Bronchial epithelial cell (primary cell): ENCODE data around the gene SWAP70. TPM values are rescaled to one million over a fixed set of nuclear protein-coding genes. Genes with fewer than 3 reads are reported as not detected.

ENCODE experiments used
- DNase-seq: peaks from one replicate; pipeline ENCODE4 v3.0.0-alpha.2; 2010; ENCODE audit warnings: low read depth
- FAIRE-seq: peaks from 2 replicates; lab custom pipeline; 2011; peaks lifted over from hg19 to GRCh38; lab: Jason Lieb, UNC
- H3K27me3 ChIP-seq: 2 replicates; pipeline ENCODE4 v1.5.1; 2011; ENCODE audit warnings: low read length; ENCODE audit not compliant: control insufficient read depth, insufficient read depth
- H3K36me3 ChIP-seq: 2 replicates; pipeline ENCODE4 v1.5.1; 2011; ENCODE audit warnings: low read length; ENCODE audit not compliant: control insufficient read depth, insufficient read depth
- H3K4me3 ChIP-seq: 2 replicates; pipeline ENCODE4 v1.5.1; 2011; ENCODE audit warnings: mild to moderate bottlenecking, low read depth, low read length, control low read depth
- total RNA-seq: library from RNA; depleted of rRNA; stranded (reverse); fragments of >200 nt; gene quantifications from 2 replicates; pipeline ENCODE4 v1.2.1, GENCODE V29; 2014
- TF ChIP-seq, protein P1 (sequence below): IDR thresholded peaks from 2 replicates; pipeline ENCODE4 v1.5.1; 2011; ENCODE audit warnings: mild to moderate bottlenecking, moderate library complexity, low read length, control low read depth, inconsistent platforms; ENCODE audit not compliant: insufficient read depth, severe bottlenecking

SWAP70 gene
- total RNA-seq, 1 donor from 2014 or later: 26.3 TPM

DNA sequence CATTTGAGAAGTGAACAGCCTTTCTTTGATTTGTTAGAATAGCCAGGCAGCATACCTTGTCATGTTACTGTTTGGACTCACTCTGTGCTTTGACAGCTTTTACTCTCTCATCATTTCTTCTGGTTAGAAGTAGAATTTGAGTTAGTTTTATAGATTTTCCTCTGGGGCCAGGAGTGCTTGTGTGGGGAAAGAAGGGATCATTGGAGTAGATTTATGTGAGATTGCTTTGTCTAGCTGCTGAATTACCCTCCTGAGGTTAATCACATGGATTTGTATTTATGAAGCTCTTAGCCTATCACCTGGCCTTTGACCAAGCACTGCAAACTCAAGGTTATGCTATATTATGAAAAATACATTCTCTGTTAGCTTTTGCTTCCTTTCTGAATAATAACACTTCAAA is 54.3 kb downstream of the SWAP70 start:
- Histone ChIP-seq H3K4me3 (no peak overlapping the region), H3K36me3 (peaks cover 3% of the 10 kb centered on the region), H3K27me3 (no peaks in the 10 kb centered on the region)
- FAIRE-seq (no peak), DNase-seq (no peak)
- TF ChIP-seq, protein P1, sequence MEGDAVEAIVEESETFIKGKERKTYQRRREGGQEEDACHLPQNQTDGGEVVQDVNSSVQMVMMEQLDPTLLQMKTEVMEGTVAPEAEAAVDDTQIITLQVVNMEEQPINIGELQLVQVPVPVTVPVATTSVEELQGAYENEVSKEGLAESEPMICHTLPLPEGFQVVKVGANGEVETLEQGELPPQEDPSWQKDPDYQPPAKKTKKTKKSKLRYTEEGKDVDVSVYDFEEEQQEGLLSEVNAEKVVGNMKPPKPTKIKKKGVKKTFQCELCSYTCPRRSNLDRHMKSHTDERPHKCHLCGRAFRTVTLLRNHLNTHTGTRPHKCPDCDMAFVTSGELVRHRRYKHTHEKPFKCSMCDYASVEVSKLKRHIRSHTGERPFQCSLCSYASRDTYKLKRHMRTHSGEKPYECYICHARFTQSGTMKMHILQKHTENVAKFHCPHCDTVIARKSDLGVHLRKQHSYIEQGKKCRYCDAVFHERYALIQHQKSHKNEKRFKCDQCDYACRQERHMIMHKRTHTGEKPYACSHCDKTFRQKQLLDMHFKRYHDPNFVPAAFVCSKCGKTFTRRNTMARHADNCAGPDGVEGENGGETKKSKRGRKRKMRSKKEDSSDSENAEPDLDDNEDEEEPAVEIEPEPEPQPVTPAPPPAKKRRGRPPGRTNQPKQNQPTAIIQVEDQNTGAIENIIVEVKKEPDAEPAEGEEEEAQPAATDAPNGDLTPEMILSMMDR: no peak

DNA sequence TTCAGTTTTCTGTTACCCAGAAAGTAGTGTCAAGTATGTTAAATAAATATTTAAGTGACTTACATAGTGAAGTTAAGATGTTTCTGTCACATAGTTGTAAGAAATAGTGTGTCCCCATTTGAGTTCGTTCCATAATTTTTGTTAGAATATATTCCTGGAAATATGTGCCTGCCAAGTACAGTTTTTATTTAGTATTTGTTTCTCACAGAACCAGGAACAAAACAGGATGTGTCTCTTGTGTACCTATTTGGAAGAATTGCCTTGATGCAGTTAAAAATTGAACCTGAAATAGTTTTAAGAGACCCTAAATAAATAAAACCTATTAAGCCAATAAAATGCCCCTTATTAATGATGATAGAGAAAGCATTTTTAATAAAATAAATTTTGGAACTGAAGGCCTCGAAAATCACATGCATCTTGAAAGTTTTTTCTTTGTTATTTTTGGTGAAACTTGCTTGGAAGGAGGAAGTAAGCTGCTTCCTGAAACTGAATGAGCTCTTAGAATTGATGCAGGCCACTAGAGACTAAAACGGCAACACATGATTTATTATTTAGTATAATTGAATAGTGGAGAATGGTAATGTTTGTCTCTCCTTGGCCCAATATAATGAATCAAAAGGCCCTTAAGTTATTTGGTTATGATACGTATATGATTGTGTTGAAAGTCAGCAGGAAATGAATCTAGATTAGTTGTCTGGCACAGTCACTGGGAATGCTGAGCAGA is 55.9 kb downstream of the SWAP70 start:
- FAIRE-seq: no peak

DNA sequence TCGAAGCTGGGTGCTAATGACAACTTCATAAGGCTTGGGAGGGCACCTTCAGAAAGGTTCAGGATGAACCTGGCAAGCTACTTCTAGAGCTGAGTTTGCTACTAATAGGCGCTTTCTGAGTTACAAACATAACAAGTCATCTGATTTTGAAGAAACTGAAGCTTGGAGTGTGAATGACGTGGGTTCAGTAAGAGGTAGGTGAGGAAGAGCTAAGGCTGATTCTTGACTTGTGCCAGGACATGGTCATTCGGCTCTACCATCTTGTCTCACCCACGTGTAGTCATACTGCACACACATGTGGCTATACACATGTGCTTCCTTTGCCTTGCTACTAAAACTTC is 56.4 kb downstream of the SWAP70 start:
- TF ChIP-seq, protein P1: no peak
- H3K4me3 ChIP-seq: no peak overlapping the region
- no peak for DNase-seq
- H3K27me3 ChIP-seq: no peaks in the 10 kb centered on the region
- H3K36me3 ChIP-seq: peaks cover 3% of the 10 kb centered on the region
- peak; percentile 13 for FAIRE-seq

More for the DNA sequence above, 55.9 kb downstream of the SWAP70 start:
- Histone ChIP-seq H3K27me3 (no peaks in the 10 kb centered on the region), H3K4me3 (no peak overlapping the region), H3K36me3 (peaks cover 3% of the 10 kb centered on the region)
- TF ChIP-seq, protein P1: no peak
- peak; percentile 58 for DNase-seq

DNA sequence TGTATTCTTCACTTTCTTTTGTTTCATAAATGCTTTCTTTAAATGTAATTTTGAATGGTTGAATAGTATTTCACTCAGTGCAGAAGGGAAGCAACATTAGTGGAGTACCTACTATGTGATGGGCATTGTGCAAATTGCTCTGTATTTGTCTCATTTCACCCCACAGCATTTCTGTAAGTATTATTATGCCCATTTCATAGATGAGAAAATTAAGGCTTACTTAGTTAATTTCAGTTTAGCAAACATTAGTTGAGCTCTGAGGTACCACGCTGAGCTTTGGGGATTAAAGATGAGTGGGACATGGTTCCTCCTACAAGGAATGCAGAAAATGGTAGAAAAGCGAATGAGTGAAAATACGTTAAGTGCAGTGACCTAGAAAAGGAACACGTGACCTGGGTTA is 58.1 kb downstream of the SWAP70 start:
- Histone ChIP-seq H3K36me3 (no peaks in the 10 kb centered on the region), H3K4me3 (no peak overlapping the region), H3K27me3 (no peaks in the 10 kb centered on the region)
- FAIRE-seq (no peak), DNase-seq (no peak)
- TF ChIP-seq, protein P1: no peak

DNA sequence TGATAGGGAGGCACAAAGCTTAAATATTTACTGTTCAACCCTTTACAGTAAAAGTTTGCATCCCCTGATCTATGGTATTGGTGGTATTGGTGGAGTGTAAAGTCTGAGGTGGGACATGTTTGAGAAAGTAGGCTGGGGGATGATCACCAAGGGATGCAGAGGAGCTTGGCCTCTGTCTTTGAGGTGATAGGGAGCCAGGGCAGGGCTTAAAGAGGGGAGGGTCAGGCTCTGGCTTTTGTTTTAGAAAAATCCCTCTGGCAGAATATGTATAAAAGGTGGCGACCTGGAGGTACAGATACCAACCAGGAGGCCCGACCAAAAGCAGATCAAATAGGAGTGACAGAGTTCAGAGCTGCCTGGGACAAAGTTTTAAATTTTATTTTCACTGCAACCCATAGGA is 59.0 kb downstream of the SWAP70 start:
- FAIRE-seq (no peak), DNase-seq (no peak)
- Histone ChIP-seq H3K4me3 (no peak overlapping the region), H3K36me3 (peaks cover 1% of the 10 kb centered on the region), H3K27me3 (no peaks in the 10 kb centered on the region)
- TF ChIP-seq, protein P1: no peak

DNA sequence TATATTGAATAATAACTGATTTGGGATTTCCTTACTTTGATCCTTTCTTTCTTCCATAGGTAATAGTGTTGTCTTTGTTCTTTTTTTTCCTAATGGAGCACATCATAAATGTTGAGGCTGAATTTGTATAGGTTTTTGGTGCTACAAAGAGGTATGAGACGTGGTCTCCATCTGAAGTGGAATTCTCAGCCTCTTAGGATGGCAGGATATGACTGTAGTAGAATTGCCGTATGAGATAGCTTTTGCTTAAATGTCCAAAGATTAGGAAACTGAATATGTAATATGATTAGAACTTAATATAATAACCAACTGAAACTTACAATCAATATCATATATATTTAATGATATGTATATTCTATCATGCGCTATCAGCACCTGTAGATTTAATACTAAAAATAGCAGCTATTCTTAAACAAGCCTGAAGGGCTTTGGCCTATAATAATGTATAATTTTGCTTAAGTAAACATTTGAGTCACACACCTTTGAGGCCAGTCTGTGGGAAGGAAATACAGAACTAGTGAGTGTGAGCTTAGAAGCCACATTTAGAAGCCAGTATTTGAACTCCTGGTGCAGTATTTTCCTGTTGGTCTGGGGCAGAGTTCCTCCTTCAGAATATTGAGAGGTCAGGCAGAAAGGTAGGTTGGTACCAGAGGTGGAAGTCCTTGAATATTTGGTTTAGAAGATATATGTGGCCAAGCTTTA is 62.6 kb downstream of the SWAP70 start:
- Histone ChIP-seq H3K4me3 (no peak overlapping the region), H3K36me3 (peaks cover 6% of the 10 kb centered on the region), H3K27me3 (no peaks in the 10 kb centered on the region)
- TF ChIP-seq, protein P1: no peak
- FAIRE-seq (no peak), DNase-seq (peak; percentile 89)
